A549 (cell line): ENCODE measurements around the gene CDYL2.

ENCODE experiments used
- FOSL2 ChIP-seq, 2 experiments: fragments of 450-650 bp in 1 of 2; fragments of >200 bp in 1 of 2; sonication (Bioruptor Twin) in 1 of 2; formaldehyde crosslinking; IDR thresholded peaks; 2 replicates each; pipeline versions ENCODE4 v1.5.0 to v1.6.1; 2016 to 2020; ENCODE audit warnings: mild to moderate bottlenecking in 1 of 2, moderate library complexity in 1 of 2
- MAZ ChIP-seq: fragments of 150-350 bp; IDR thresholded peaks from 2 replicates; pipeline ENCODE4 v1.6.1; 2014; ENCODE audit warnings: antibody characterized with exemption, low read depth, low read length, borderline replicate concordance
- SMC3 ChIP-seq: fragments of >200 bp; sonication (Bioruptor Twin); formaldehyde crosslinking; IDR thresholded peaks from 3 replicates; pipeline ENCODE4 v1.6.1; 2018; ENCODE audit warnings: inconsistent platforms
- TF ChIP-seq, protein P1 (sequence below): fragments of 450-650 bp; IDR thresholded peaks from 2 replicates; pipeline ENCODE4 v1.6.1; 2014; ENCODE audit warnings: antibody characterized with exemption
- TF ChIP-seq, protein P2 (sequence below): fragments of >200 bp; sonication (Bioruptor Twin); formaldehyde crosslinking; IDR thresholded peaks from 3 replicates; pipeline ENCODE4 v1.5.1; 2016
- TF ChIP-seq, protein P3 (sequence below): fragments of 250-450 bp; sonication (Bioruptor Pico); IDR thresholded peaks from 2 replicates; pipeline ENCODE4 v1.5.0; 2021; ENCODE audit warnings: mild to moderate bottlenecking, moderate library complexity, borderline replicate concordance

DNA sequence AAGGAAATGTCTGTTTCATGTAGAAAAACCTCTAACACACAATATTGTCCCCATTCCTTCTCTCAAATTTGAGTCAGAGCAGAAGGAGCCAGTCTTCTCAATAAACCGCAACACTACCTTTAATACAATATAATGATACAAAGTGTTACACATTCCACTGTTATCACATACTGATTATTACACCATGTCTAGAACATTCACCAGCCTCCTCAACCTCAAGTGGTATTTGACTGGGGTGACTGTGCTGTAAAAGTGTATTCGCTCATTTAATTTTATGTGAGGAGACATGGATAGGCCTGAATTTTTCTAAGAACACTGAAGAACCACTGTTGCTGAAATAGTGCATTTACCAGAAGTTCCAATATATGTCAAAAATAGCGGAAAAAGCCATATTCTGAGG lies 10.3 kb downstream of the CDYL2 start:
- TF ChIP-seq, protein P1, sequence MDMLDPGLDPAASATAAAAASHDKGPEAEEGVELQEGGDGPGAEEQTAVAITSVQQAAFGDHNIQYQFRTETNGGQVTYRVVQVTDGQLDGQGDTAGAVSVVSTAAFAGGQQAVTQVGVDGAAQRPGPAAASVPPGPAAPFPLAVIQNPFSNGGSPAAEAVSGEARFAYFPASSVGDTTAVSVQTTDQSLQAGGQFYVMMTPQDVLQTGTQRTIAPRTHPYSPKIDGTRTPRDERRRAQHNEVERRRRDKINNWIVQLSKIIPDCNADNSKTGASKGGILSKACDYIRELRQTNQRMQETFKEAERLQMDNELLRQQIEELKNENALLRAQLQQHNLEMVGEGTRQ = no peak
- TF ChIP-seq, protein P2, sequence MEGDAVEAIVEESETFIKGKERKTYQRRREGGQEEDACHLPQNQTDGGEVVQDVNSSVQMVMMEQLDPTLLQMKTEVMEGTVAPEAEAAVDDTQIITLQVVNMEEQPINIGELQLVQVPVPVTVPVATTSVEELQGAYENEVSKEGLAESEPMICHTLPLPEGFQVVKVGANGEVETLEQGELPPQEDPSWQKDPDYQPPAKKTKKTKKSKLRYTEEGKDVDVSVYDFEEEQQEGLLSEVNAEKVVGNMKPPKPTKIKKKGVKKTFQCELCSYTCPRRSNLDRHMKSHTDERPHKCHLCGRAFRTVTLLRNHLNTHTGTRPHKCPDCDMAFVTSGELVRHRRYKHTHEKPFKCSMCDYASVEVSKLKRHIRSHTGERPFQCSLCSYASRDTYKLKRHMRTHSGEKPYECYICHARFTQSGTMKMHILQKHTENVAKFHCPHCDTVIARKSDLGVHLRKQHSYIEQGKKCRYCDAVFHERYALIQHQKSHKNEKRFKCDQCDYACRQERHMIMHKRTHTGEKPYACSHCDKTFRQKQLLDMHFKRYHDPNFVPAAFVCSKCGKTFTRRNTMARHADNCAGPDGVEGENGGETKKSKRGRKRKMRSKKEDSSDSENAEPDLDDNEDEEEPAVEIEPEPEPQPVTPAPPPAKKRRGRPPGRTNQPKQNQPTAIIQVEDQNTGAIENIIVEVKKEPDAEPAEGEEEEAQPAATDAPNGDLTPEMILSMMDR = no peak
- TF ChIP-seq, protein P3, sequence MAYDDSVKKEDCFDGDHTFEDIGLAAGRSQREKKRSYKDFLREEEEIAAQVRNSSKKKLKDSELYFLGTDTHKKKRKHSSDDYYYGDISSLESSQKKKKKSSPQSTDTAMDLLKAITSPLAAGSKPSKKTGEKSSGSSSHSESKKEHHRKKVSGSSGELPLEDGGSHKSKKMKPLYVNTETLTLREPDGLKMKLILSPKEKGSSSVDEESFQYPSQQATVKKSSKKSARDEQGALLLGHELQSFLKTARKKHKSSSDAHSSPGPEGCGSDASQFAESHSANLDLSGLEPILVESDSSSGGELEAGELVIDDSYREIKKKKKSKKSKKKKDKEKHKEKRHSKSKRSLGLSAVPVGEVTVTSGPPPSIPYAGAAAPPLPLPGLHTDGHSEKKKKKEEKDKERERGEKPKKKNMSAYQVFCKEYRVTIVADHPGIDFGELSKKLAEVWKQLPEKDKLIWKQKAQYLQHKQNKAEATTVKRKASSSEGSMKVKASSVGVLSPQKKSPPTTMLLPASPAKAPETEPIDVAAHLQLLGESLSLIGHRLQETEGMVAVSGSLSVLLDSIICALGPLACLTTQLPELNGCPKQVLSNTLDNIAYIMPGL = no peak
- TF ChIP-seq FOSL2 (IDR thresholded peaks at IDR 0.05) (no peak), FOSL2 (CRISPR knock-in tag; IDR thresholded peaks at IDR 0.05) (no peak), MAZ (no peak), SMC3 (no peak)
